WTC11 (cell line): ENCODE results near the gene TIMP2.

Source experiments
- GABPB1 ChIP-seq: sonication (generic); formaldehyde crosslinking; IDR thresholded peaks from 2 replicates; pipeline ENCODE4 v1.8.1; 2023; ENCODE audit warnings: mild to moderate bottlenecking, missing genetic modification reagents
- HMGXB4 ChIP-seq: sonication (generic); formaldehyde crosslinking; IDR thresholded peaks from 2 replicates; pipeline ENCODE4 v1.8.1; 2023; ENCODE audit warnings: mild to moderate bottlenecking, moderate library complexity, missing genetic modification reagents
- MYBL2 ChIP-seq: sonication (generic); formaldehyde crosslinking; IDR thresholded peaks from 2 replicates; pipeline ENCODE4 v1.8.1; 2023; ENCODE audit warnings: mild to moderate bottlenecking, moderate library complexity, missing genetic modification reagents
- TCF7 ChIP-seq: sonication (generic); formaldehyde crosslinking; IDR thresholded peaks from 2 replicates; pipeline ENCODE4 v1.8.0; 2022; ENCODE audit warnings: mild to moderate bottlenecking, low read depth, missing genetic modification reagents, moderate library complexity
- ZBTB21 ChIP-seq: sonication (generic); formaldehyde crosslinking; IDR thresholded peaks from 2 replicates; pipeline ENCODE4 v1.8.1; 2023; ENCODE audit warnings: mild to moderate bottlenecking, missing genetic modification reagents, borderline replicate concordance
- ZNF232 ChIP-seq: sonication (generic); formaldehyde crosslinking; IDR thresholded peaks from 2 replicates; pipeline ENCODE4 v1.8.0; 2022; ENCODE audit warnings: mild to moderate bottlenecking, missing genetic modification reagents
- TF ChIP-seq, protein P1 (sequence below): fragments of 200-600 bp; IDR thresholded peaks from 2 replicates; pipeline ENCODE4 v1.8.0; 2022; ENCODE audit warnings: antibody characterized with exemption

- TF ChIP-seq ZNF232 (CRISPR knock-in tag) (no peak), ZBTB21 (no peak), TCF7 (CRISPR knock-in tag) (no peak), GABPB1 (no peak), HMGXB4 (CRISPR knock-in tag) (no peak), MYBL2 (CRISPR knock-in tag) (no peak)
- TF ChIP-seq, protein P1, sequence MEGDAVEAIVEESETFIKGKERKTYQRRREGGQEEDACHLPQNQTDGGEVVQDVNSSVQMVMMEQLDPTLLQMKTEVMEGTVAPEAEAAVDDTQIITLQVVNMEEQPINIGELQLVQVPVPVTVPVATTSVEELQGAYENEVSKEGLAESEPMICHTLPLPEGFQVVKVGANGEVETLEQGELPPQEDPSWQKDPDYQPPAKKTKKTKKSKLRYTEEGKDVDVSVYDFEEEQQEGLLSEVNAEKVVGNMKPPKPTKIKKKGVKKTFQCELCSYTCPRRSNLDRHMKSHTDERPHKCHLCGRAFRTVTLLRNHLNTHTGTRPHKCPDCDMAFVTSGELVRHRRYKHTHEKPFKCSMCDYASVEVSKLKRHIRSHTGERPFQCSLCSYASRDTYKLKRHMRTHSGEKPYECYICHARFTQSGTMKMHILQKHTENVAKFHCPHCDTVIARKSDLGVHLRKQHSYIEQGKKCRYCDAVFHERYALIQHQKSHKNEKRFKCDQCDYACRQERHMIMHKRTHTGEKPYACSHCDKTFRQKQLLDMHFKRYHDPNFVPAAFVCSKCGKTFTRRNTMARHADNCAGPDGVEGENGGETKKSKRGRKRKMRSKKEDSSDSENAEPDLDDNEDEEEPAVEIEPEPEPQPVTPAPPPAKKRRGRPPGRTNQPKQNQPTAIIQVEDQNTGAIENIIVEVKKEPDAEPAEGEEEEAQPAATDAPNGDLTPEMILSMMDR = no peak
These were observed 722 bp upstream of the TIMP2 start for GRCh38 chr17:78925662-78926555.
